ENCODE data around the gene PPP2R1A.
A peak's percentile ranks its signal among the peaks of the same experiment; 100 is the strongest.

PPP2R1A gene

GRCh38 chr19:52269338-52270261, 79.7 kb downstream of the PPP2R1A start, which contains the start of gene ZNF766:
ZNF766 (plus strand) TSS chr19:52269587; CDS start chr19:52269614, 27 bp downstream.
- Histone ChIP-seq H3K4me2 (ENCODE audit: low read length) (peak within 1 kb of the TSS; percentile 64), H3K14ac (ENCODE audit: low read length) (peak within 1 kb of the TSS; percentile 94), H3K9ac (ENCODE audit: low read length) (peak within 1 kb of the TSS; percentile 94), H2BK5ac (ENCODE audit: low read depth, low read length, poor library complexity) (peak within 1 kb of the TSS; percentile 84), H4K8ac (ENCODE audit: low read depth, low read length) (peak within 1 kb of the TSS; percentile 86), H3K18ac (ENCODE audit: low read length) (peak within 1 kb of the TSS; percentile 97), H4K91ac (ENCODE audit: low read depth, low read length) (peak within 1 kb of the TSS; percentile 91), H3K36me3 (ENCODE audit: control insufficient read depth in 1 of 2, insufficient read depth in 2 of 2, low read length in 2 of 2) (peaks cover 9% of the 10 kb centered on the region in 2 experiments), H3K4ac (ENCODE audit: low read depth, low read length) (peak within 1 kb of the TSS; percentile 90), H2AK5ac (ENCODE audit: low read length) (peak within 1 kb of the TSS; percentile 73), H2BK120ac (ENCODE audit: insufficient read depth, low read length, poor library complexity) (peak within 1 kb of the TSS; percentile 82), H3K9me3 (ENCODE audit: insufficient read depth, low read depth, low read length) (no peaks in the 10 kb centered on the region), H3K27ac (ENCODE audit: low read depth, low read length) (peak within 1 kb of the TSS; percentile 90), H3K23ac (ENCODE audit: low read length) (no peak within 1 kb of the TSS), H3K27me3 (ENCODE audit: insufficient read depth, low read length) (no peaks in the 10 kb centered on the region), H3K79me2 (ENCODE audit: control insufficient read depth, insufficient read depth, low read length, poor library complexity) (peaks cover 13% of the 10 kb centered on the region), H2AFZ (ENCODE audit: insufficient read depth, low read length, poor library complexity) (peak within 1 kb of the TSS; percentile 26), H2BK12ac (ENCODE audit: low read length) (no peak within 1 kb of the TSS), H3K79me1 (ENCODE audit: low read length) (peaks cover 6% of the 10 kb centered on the region), H4K12ac (ENCODE audit: low read depth, low read length) (peak within 1 kb of the TSS; percentile 82), H3K4me1 (ENCODE audit: control insufficient read depth in 1 of 2, insufficient read depth in 2 of 2, low read length in 2 of 2) (peaks cover 0 to 2% of the 10 kb centered on the region in 2 experiments), H3K4me3 (ENCODE audit: low read depth, low read length) (peak within 1 kb of the TSS; percentile 94)
- peak; percentile 97 to 98 for DNase-seq
- no CpG with 5 or more reads among the region's 70 CpGs for WGBS (ENCODE audit: extremely low coverage, insufficient coverage, insufficient read length)

- no peak overlapping the region for H4K8ac ChIP-seq (ENCODE audit: low read depth, low read length)
- H4K91ac ChIP-seq (ENCODE audit: low read depth, low read length), result peak overlapping the region; percentile 3
- no peak overlapping the region for H3K23ac ChIP-seq (ENCODE audit: low read length)
- peaks cover 6% of the 10 kb centered on the region for H3K79me1 ChIP-seq (ENCODE audit: low read length)
- peak overlapping the region; percentile 35 for H4K12ac ChIP-seq (ENCODE audit: low read depth, low read length)
- peak overlapping the region; percentile 94 for H3K9ac ChIP-seq (ENCODE audit: low read length)
- H3K18ac ChIP-seq (ENCODE audit: low read length), result no peak overlapping the region
- H2AFZ ChIP-seq (ENCODE audit: insufficient read depth, low read length, poor library complexity), result no peak overlapping the region
- H3K4me1 ChIP-seq (ENCODE audit: control insufficient read depth in 1 of 2, insufficient read depth in 2 of 2, low read length in 2 of 2), result peaks cover 0 to 2% of the 10 kb centered on the region in 2 experiments
- peak overlapping the region; percentile 28 for H3K14ac ChIP-seq (ENCODE audit: low read length)
- no peak overlapping the region for H2BK12ac ChIP-seq (ENCODE audit: low read length)
- peaks cover 13% of the 10 kb centered on the region for H3K79me2 ChIP-seq (ENCODE audit: control insufficient read depth, insufficient read depth, low read length, poor library complexity)
- H2AK5ac ChIP-seq (ENCODE audit: low read length), result no peak overlapping the region
- WGBS (ENCODE audit: extremely low coverage, insufficient coverage, insufficient read length), result no CpG with 5 or more reads among the region's 11 CpGs
- peak overlapping the region; percentile 64 for H3K4me2 ChIP-seq (ENCODE audit: low read length)
- no peak for DNase-seq
- peak overlapping the region; percentile 90 for H3K4ac ChIP-seq (ENCODE audit: low read depth, low read length)
- H2BK120ac ChIP-seq (ENCODE audit: insufficient read depth, low read length, poor library complexity), result no peak overlapping the region
- peaks cover 9% of the 10 kb centered on the region in 2 experiments for H3K36me3 ChIP-seq (ENCODE audit: control insufficient read depth in 1 of 2, insufficient read depth in 2 of 2, low read length in 2 of 2)
- peak overlapping the region; percentile 94 for H3K4me3 ChIP-seq (ENCODE audit: low read depth, low read length)
- peak overlapping the region; percentile 84 for H2BK5ac ChIP-seq (ENCODE audit: low read depth, low read length, poor library complexity)
- no peaks in the 10 kb centered on the region for H3K9me3 ChIP-seq (ENCODE audit: insufficient read depth, low read depth, low read length)
- H3K27ac ChIP-seq (ENCODE audit: low read depth, low read length), result no peak overlapping the region
- no peaks in the 10 kb centered on the region for H3K27me3 ChIP-seq (ENCODE audit: insufficient read depth, low read length)
Observed at GRCh38 chr19:52270266-52270885, 80.5 kb downstream of the PPP2R1A start.

- no peak overlapping the region for H3K9ac ChIP-seq (ENCODE audit: low read length)
- peak overlapping the region; percentile 9 for H3K18ac ChIP-seq (ENCODE audit: low read length)
- WGBS (ENCODE audit: extremely low coverage, insufficient coverage, insufficient read length), result no CpG with 5 or more reads among the region's 2 CpGs
- H2BK120ac ChIP-seq (ENCODE audit: insufficient read depth, low read length, poor library complexity), result no peak overlapping the region
- no peak for DNase-seq
- no peak overlapping the region for H3K4me2 ChIP-seq (ENCODE audit: low read length)
- H3K27me3 ChIP-seq (ENCODE audit: insufficient read depth, low read length), result no peaks in the 10 kb centered on the region
- H3K9me3 ChIP-seq (ENCODE audit: insufficient read depth, low read depth, low read length), result no peaks in the 10 kb centered on the region
- no peak overlapping the region for H2AK5ac ChIP-seq (ENCODE audit: low read length)
- H3K36me3 ChIP-seq (ENCODE audit: control insufficient read depth in 1 of 2, insufficient read depth in 2 of 2, low read length in 2 of 2), result peaks cover 9% of the 10 kb centered on the region in 2 experiments
- peak overlapping the region; percentile 37 for H4K12ac ChIP-seq (ENCODE audit: low read depth, low read length)
- no peak overlapping the region for H4K91ac ChIP-seq (ENCODE audit: low read depth, low read length)
- H3K4me1 ChIP-seq (ENCODE audit: control insufficient read depth in 1 of 2, insufficient read depth in 2 of 2, low read length in 2 of 2), result peaks cover 3 to 9% of the 10 kb centered on the region in 2 experiments
- H3K79me2 ChIP-seq (ENCODE audit: control insufficient read depth, insufficient read depth, low read length, poor library complexity), result peaks cover 16% of the 10 kb centered on the region
- H2BK12ac ChIP-seq (ENCODE audit: low read length), result no peak overlapping the region
- H2BK5ac ChIP-seq (ENCODE audit: low read depth, low read length, poor library complexity), result no peak overlapping the region
- H3K4ac ChIP-seq (ENCODE audit: low read depth, low read length), result peak overlapping the region; percentile 24
- H3K79me1 ChIP-seq (ENCODE audit: low read length), result peaks cover 6% of the 10 kb centered on the region
- H3K27ac ChIP-seq (ENCODE audit: low read depth, low read length), result no peak overlapping the region
- no peak overlapping the region for H3K14ac ChIP-seq (ENCODE audit: low read length)
- H3K23ac ChIP-seq (ENCODE audit: low read length), result no peak overlapping the region
- no peak overlapping the region for H3K4me3 ChIP-seq (ENCODE audit: low read depth, low read length)
- H2AFZ ChIP-seq (ENCODE audit: insufficient read depth, low read length, poor library complexity), result no peak overlapping the region
- H4K8ac ChIP-seq (ENCODE audit: low read depth, low read length), result no peak overlapping the region
Observed at GRCh38 chr19:52273301-52273700, 83.4 kb downstream of the PPP2R1A start.

- Histone ChIP-seq H3K79me1 (ENCODE audit: low read length) (peaks cover 6% of the 10 kb centered on the region), H3K36me3 (ENCODE audit: control insufficient read depth in 1 of 2, insufficient read depth in 2 of 2, low read length in 2 of 2) (peaks cover 9 to 12% of the 10 kb centered on the region in 2 experiments), H4K8ac (ENCODE audit: low read depth, low read length) (no peak overlapping the region), H3K9ac (ENCODE audit: low read length) (no peak overlapping the region), H3K18ac (ENCODE audit: low read length) (no peak overlapping the region), H3K23ac (ENCODE audit: low read length) (peak overlapping the region; percentile 66), H4K12ac (ENCODE audit: low read depth, low read length) (no peak overlapping the region), H3K27ac (ENCODE audit: low read depth, low read length) (no peak overlapping the region), H3K4me1 (ENCODE audit: control insufficient read depth in 1 of 2, insufficient read depth in 2 of 2, low read length in 2 of 2) (peaks cover 3 to 9% of the 10 kb centered on the region in 2 experiments), H3K27me3 (ENCODE audit: insufficient read depth, low read length) (no peaks in the 10 kb centered on the region), H2AK5ac (ENCODE audit: low read length) (no peak overlapping the region), H2BK120ac (ENCODE audit: insufficient read depth, low read length, poor library complexity) (no peak overlapping the region), H4K91ac (ENCODE audit: low read depth, low read length) (no peak overlapping the region), H2BK12ac (ENCODE audit: low read length) (no peak overlapping the region), H3K79me2 (ENCODE audit: control insufficient read depth, insufficient read depth, low read length, poor library complexity) (peaks cover 17% of the 10 kb centered on the region), H2AFZ (ENCODE audit: insufficient read depth, low read length, poor library complexity) (no peak overlapping the region), H3K4me3 (ENCODE audit: low read depth, low read length) (no peak overlapping the region), H3K4me2 (ENCODE audit: low read length) (no peak overlapping the region), H3K4ac (ENCODE audit: low read depth, low read length) (peak overlapping the region; percentile 54), H2BK5ac (ENCODE audit: low read depth, low read length, poor library complexity) (no peak overlapping the region), H3K9me3 (ENCODE audit: insufficient read depth, low read depth, low read length) (no peaks in the 10 kb centered on the region), H3K14ac (ENCODE audit: low read length) (no peak overlapping the region)
- WGBS (ENCODE audit: extremely low coverage, insufficient coverage, insufficient read length), result no CpG with 5 or more reads among the region's 5 CpGs
- DNase-seq, result peak; percentile 83 to 93
Observed at GRCh38 chr19:52274191-52274590, 84.3 kb downstream of the PPP2R1A start.

All from trophoblast cell (in vitro differentiated cells and primary cell).